ENCODE results near the gene DOCK8.

DNA sequence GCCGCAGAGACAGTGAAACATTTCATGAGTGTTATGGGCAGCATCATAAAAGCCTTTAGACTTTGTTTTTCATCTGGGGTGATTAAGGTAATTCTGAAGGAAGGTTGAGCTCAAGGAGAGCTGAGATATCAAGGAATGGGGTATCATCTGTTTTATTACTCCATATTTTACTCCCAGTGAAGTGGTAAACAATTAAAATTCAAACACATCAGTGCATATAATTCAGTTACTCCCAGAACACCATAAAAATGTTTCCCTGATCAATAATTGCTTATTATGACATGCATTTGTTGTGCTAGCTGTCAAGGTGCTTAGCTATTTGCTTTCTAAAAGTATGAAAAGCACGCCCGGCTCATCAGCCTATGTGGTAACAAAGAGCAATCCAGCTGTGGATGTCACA is 81.7 kb downstream of the DOCK8 start:
- TF ChIP-seq, protein P1, sequence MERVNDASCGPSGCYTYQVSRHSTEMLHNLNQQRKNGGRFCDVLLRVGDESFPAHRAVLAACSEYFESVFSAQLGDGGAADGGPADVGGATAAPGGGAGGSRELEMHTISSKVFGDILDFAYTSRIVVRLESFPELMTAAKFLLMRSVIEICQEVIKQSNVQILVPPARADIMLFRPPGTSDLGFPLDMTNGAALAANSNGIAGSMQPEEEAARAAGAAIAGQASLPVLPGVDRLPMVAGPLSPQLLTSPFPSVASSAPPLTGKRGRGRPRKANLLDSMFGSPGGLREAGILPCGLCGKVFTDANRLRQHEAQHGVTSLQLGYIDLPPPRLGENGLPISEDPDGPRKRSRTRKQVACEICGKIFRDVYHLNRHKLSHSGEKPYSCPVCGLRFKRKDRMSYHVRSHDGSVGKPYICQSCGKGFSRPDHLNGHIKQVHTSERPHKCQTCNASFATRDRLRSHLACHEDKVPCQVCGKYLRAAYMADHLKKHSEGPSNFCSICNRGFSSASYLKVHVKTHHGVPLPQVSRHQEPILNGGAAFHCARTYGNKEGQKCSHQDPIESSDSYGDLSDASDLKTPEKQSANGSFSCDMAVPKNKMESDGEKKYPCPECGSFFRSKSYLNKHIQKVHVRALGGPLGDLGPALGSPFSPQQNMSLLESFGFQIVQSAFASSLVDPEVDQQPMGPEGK (CRISPR knock-in tag; IDR thresholded peaks at IDR 0.05; ENCODE audit: borderline replicate concordance) = no peak
- TF ChIP-seq, protein P2, sequence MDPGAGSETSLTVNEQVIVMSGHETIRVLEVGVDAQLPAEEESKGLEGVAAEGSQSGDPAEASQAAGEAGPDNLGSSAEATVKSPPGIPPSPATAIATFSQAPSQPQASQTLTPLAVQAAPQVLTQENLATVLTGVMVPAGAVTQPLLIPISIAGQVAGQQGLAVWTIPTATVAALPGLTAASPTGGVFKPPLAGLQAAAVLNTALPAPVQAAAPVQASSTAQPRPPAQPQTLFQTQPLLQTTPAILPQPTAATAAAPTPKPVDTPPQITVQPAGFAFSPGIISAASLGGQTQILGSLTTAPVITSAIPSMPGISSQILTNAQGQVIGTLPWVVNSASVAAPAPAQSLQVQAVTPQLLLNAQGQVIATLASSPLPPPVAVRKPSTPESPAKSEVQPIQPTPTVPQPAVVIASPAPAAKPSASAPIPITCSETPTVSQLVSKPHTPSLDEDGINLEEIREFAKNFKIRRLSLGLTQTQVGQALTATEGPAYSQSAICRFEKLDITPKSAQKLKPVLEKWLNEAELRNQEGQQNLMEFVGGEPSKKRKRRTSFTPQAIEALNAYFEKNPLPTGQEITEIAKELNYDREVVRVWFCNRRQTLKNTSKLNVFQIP (CRISPR knock-in tag; IDR thresholded peaks at IDR 0.05; ENCODE audit: borderline replicate concordance, low read depth) = no peak
- TF ChIP-seq TCF4 (CRISPR knock-in tag; IDR thresholded peaks at IDR 0.05; ENCODE audit: borderline replicate concordance) (no peak), ISL1 (CRISPR knock-in tag; IDR thresholded peaks at IDR 0.05) (no peak)

All from SK-N-SH treated with all-trans-retinoic acid at 6 μM for 48 hours (cell line).